PFSK-1 (cell line): ENCODE results near the gene CSNK1G2.

Source experiments
- FOXP2 ChIP-seq: optimal IDR thresholded peaks from 2 replicates; pipeline ENCODE3; 2011; ENCODE audit warnings: borderline replicate concordance, control low read depth, inconsistent platforms; ENCODE audit not compliant: insufficient read depth; ENCODE audit errors: extremely low read length, extremely low read depth
- POLR2AphosphoS5 ChIP-seq: IDR thresholded peaks from 2 replicates; pipeline ENCODE4 v1.6.1; 2012; ENCODE audit warnings: low read depth, mild to moderate bottlenecking, control low read depth, low read length, moderate library complexity
- SIN3A ChIP-seq: IDR thresholded peaks from 2 replicates; pipeline ENCODE4 v1.6.1; 2012; ENCODE audit warnings: mild to moderate bottlenecking, low read length, moderate library complexity, borderline replicate concordance; ENCODE audit not compliant: insufficient read depth
- TAF1 ChIP-seq: IDR thresholded peaks from 2 replicates; pipeline ENCODE4 v1.6.1; 2012; ENCODE audit warnings: low read length, control low read depth, borderline replicate concordance; ENCODE audit not compliant: insufficient read depth
- TF ChIP-seq, protein P1 (sequence below), 2 experiments: IDR thresholded peaks; 2 replicates each; pipeline versions ENCODE4 v1.6.1 to v1.8.0; 2011 to 2012; ENCODE audit warnings: low read depth in 2 of 2, low read length in 2 of 2, control low read depth in 1 of 2, inconsistent platforms in 1 of 2, mild to moderate bottlenecking in 1 of 2, moderate library complexity in 1 of 2; ENCODE audit not compliant: insufficient read depth in 1 of 2

Gene CSNK1G2

DNA sequence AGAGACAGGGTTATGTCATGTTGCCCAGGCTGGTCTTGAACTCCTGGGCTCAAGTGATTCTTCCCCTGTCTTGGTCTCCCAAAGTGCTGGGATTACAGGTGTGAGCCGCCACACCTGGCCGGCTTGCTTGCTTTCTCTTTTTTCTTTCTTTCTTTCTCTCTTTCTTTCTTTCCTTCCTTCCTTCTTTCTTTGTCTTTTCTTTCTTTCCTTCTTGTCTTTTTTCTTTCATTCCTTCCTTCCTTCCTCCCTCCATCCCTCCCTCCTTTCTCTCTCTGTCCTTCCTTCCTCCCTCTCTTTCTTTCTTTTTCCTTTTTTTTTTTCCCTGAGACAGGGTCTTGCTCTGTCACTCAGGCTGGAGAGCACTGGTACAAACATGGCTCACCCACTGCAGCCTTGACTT lies 81.3 kb downstream of the CSNK1G2 start:
- TF ChIP-seq TAF1 (no peak), POLR2AphosphoS5 (no peak), SIN3A (no peak), FOXP2 (no peak)
- TF ChIP-seq, protein P1, sequence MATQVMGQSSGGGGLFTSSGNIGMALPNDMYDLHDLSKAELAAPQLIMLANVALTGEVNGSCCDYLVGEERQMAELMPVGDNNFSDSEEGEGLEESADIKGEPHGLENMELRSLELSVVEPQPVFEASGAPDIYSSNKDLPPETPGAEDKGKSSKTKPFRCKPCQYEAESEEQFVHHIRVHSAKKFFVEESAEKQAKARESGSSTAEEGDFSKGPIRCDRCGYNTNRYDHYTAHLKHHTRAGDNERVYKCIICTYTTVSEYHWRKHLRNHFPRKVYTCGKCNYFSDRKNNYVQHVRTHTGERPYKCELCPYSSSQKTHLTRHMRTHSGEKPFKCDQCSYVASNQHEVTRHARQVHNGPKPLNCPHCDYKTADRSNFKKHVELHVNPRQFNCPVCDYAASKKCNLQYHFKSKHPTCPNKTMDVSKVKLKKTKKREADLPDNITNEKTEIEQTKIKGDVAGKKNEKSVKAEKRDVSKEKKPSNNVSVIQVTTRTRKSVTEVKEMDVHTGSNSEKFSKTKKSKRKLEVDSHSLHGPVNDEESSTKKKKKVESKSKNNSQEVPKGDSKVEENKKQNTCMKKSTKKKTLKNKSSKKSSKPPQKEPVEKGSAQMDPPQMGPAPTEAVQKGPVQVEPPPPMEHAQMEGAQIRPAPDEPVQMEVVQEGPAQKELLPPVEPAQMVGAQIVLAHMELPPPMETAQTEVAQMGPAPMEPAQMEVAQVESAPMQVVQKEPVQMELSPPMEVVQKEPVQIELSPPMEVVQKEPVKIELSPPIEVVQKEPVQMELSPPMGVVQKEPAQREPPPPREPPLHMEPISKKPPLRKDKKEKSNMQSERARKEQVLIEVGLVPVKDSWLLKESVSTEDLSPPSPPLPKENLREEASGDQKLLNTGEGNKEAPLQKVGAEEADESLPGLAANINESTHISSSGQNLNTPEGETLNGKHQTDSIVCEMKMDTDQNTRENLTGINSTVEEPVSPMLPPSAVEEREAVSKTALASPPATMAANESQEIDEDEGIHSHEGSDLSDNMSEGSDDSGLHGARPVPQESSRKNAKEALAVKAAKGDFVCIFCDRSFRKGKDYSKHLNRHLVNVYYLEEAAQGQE (IDR thresholded peaks at IDR 0.05; ENCODE audit: insufficient read depth in 1 of 2, low read depth in 2 of 2, low read length in 2 of 2): no peak

DNA sequence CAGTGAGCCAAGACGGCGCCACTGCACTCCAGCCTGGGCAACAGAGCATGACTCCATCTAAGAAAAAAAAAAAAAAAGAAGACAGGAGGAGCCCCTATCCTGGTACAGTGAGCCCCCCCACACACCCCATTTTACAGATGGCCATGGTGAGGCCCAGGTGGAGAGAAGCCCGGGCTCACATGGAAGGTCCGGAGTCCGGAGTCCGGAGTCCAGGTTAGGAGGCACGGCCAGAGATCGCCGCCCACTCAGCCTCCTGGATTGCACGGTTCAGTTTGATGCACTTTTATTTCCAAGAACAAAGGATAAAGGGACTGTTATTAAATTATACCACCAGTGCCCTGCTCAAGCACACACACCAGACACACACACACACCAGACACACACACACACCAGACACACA lies 85.8 kb downstream of the CSNK1G2 start:
- TF ChIP-seq, protein P1 (IDR thresholded peaks at IDR 0.05; ENCODE audit: insufficient read depth in 1 of 2, low read depth in 2 of 2, low read length in 2 of 2): no peak
- no peak for TF ChIP-seq FOXP2
- no peak for TF ChIP-seq TAF1
- no peak for TF ChIP-seq POLR2AphosphoS5
- TF ChIP-seq SIN3A: no peak

DNA sequence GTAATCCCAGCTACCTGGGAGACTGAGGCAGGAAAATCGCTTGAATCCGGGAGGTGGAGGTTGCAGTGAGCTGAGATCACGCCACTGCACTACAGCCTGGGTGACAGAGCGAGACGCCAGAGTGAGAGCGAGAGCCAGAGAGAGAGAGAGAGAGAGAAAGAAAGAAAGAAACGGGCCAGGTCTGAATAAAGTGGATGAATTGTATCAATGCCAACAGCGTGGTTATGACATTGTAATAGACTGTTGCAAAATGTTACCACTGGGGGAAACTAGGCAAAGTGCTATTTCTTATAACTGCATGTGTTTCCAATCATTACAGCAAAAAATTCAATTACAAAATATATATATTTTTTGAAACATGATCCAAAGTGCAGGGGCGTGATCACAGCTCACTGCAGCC lies 86.4 kb downstream of the CSNK1G2 start:
- TF ChIP-seq TAF1 (no peak), FOXP2 (no peak), POLR2AphosphoS5 (no peak), SIN3A (no peak)
